Inflammatory macrophage treated with lipopolysaccharide for 1 hour (primary cell): ENCODE results near the gene C1QTNF12.

Source experiments
- DNase-seq, 2 donors: peaks; one replicate each; pipeline ENCODE4 v3.0.0-alpha.2; 2020 to 2022

C1QTNF12 gene

GRCh38 chr1:1210726-1211540, 35.6 kb downstream of the C1QTNF12 start:
- DNase-seq = no peak

- peak; percentile 36 to 42 for DNase-seq
Measured at GRCh38 chr1:1208713-1209433, 37.6 kb downstream of the C1QTNF12 start.

DNA sequence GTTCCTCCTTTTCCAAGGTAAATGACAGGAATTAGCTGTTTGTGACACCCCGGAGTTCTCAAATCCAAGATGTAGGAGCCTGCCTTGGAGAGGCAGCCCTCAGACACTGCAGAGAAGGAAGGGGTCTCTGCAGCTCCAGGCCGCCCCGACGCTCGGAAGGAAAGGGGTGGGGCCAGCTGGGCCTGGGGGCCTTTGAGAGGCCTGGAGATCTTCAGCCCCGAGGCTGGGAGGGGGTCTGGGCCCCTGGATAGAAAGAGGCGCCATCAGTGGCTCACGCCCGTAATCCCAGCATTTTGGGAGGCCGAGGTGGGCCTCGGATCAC, 39.0 kb downstream of the C1QTNF12 start:
- no peak for DNase-seq

- no peak for DNase-seq
Measured at GRCh38 chr1:1206966-1207531, 39.5 kb downstream of the C1QTNF12 start.

GRCh38 chr1:1206376-1206965, 40.1 kb downstream of the C1QTNF12 start, which contains the start of gene TNFRSF18:
Gene TNFRSF18, minus strand, starts transcription at chr1:1206592. Its CDS starts 21 bp downstream, at chr1:1206571.
- no peak for DNase-seq

DNA sequence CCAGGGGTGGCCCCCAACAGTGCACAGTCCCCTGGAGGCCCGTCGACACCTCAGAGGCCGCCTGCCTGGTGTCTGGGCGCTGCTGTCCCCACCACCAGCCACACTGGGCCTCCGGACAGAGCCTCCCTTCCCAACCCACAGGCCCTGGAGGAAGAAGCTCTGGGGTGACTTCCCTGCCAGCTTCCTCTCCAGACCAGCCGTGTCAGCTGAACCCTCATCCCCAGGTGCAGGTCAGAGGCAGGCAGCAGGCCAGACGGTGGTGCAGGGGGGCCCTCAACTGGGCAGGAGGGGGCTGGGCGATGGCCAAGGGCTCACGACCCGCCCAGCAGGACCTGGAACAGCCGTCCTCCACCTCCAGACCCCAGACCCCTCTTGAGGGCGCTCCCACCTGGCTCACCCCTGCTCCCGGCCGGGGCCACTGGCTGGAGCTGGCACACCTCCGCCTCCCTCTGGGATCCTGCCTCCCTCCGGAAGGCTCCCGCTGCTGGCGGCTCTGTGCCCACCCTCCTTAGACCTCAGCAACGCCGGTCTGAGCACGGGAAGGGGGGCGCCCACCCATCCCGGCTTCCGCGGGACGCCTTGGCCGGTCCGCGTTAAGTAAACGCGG, 40.6 kb downstream of the C1QTNF12 start:
- peak in 1 of 2 donors; percentile 34 for DNase-seq

GRCh38 chr1:1204998-1205768, 41.3 kb downstream of the C1QTNF12 start:
- no peak for DNase-seq

DNA sequence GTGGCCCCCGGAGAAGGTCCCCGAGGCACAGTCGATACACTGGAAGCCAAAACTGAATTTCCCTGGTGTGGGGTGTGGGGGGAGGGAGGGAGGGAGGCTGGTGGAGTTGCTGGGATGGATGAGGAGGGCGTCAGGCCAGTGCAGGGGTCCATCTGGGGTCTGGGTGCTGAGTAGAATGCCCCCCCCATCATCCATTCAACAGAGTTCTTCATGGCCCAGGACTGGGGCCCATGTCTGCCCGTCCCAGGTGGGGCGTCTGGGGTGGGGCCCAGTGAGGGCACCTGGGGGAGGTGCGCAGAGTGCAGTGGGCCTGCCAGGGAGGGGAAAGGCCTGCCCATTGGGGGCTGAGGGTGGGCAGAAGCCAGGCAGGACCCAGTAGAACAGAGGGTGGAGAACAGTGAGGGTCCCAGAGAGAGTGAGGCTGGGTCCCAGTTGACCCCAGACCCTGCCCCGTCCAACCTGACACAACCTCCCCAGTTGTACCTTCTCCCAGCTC, 42.0 kb downstream of the C1QTNF12 start:
- no peak for DNase-seq

DNA sequence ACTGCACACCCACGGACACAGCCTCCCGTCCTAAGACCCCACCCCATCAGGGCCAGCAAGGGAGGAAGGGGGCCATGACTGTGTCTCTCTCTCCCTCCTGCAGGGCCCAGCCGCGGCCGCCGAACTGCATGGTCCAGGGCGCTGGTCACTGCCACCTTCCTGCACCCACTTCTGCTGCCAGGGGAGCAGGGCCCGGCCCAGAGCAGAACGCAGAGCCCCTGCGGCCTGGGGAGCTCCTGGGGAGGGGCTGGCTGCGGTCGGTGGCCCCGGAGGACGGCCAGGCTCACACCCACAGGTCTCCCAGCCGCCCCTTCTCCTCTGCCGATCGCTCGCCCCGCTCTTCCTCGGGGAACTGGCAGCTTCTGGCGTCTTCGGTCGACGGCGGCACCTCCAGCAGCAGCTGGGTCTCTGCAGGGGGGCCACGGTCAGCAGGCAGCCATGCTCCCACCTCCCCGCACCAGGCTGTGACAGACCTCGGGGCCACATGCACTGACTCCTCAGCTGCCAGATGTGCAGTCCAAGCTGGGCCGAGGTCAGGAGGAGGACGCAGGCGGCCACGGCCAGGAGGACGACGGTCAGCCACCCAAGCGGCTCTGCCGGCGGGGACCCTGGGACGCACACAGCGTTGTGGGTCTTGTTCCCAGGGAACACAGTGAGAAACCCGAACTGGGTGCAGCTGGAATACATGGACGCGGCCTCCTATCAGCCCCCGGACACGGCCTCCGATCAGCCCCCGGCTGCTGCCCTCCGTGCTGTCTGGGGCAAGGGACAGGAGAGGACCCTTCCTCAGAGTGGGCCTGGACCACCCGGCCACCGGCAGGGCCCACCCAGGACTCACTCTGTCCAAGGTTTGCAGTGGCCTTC, 42.7 kb downstream of the C1QTNF12 start:
- DNase-seq = no peak

DNA sequence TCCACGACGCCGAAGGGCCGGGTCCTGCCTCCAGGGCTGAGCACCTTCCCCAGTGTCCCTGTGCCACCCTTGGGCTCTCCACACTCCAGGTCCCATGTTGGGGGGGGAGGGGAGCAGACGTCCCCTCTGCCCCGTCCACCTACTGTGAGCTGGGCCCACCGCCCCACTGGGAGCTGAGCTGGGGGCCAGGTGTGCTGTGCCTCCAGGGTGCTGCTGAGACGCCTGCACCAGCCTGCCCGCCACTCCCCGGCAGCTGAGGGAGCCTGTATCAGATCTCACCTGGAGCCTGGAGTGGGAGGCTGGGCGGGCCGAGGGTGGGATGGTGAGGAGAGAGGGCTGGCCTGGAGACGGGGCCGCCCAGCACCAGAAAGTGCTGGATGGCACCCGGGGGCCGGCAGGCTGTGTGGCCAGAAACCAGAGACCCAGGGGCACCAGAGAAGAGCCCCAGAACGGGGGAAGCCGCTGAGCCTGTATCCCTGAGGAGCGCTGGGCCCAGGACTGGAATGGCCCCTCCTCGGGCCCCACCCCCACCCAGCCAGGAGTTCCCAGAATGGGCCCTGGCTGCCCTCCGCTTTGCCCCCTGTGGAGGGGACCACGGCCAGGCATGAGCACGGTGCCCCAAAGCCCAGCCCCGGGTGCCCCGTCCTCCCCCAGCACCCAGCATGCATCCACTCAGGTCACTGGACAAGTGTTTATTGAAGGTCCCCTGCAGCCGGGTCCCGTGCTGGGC, 43.5 kb downstream of the C1QTNF12 start:
- no peak for DNase-seq

- DNase-seq = peak; percentile 89 to 95
Measured at GRCh38 chr1:1200876-1201810, 45.4 kb downstream of the C1QTNF12 start.

DNA sequence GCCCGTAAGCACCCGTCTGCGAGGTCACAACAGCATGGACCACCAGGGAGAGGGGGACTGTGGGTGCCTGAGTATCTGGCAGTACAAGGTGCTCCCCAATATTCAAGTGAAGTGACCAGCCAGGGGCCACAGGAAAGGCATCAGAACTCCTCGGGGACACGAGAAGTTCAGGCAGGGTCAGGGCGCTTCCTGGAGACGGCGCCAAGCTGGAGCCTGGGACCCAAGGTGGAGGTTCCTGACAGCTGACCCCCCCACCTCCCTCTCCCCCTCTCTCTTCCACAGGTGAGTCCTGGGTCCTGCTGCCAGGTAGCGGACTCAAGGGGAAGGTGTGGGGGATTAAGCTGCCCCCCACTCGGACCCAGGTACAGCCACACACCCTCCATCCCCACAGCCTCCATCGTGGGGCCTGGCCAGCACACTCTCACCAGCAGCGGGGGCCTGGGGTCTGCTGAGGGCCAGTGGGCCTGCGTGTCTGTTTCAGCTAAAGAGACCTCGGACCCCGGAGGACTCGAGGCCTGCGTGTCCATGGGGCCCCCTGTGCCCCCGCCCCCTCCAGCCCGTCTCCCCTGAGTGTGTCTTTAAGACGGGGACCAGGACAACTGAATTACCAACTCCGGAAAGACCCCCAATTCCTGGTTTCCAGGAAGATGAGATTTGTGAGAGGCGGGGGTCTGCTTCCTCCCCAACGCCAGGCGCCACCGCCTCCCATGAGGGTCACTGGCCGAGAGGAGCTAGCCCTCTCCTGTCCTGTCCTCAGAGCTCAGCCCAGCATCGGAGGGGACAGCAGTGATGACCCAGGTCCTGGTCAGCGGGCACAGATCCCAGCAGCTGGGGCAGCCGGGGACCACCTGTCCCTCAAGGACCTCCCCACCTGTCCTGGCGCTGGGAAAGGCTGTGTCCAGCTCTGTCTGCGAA, 46.3 kb downstream of the C1QTNF12 start:
- no peak for DNase-seq

DNA sequence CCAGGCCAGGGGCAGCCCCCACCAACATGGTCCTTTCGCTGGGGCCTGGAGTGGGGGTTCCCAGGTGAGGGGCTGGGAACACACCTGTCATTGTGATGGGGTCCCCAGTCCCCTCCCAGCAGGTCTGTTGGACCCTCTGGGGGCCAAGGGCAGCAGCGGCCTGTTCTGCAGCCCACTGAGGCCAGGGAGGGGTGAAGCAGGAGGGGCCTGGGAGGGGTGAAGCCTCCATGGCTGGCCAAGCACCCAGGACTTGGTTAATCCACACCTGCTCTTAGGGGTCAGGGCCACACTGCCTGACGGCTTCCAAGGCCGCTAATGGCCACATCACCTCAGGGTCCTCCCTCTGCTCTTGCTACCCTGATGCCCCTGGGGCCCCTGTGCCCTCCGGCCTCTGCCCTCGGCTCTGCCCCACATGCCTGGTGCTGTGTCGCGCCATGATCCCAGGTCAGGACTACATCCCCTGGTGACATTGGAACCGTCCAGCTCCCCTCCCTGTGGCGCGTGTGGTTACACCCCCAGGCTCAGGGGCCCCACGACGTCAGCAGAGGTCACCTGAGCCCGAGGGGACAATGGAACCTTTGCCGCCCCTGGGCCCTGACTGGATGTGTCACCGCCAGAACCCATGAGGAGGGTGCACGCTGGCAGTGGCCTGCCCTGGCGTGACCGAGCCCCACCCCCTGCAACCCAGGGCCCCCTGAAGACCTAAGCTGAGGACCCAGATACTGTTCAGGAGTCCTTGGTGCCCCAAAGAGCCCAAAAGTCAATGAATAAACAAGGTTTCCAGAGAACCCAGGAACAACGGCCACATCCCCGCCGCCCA, 47.2 kb downstream of the C1QTNF12 start:
- no peak for DNase-seq

- DNase-seq = no peak
Measured at GRCh38 chr1:1198423-1199140, 47.9 kb downstream of the C1QTNF12 start.

- DNase-seq = no peak
Measured at GRCh38 chr1:1197551-1198422, 48.7 kb downstream of the C1QTNF12 start.

DNA sequence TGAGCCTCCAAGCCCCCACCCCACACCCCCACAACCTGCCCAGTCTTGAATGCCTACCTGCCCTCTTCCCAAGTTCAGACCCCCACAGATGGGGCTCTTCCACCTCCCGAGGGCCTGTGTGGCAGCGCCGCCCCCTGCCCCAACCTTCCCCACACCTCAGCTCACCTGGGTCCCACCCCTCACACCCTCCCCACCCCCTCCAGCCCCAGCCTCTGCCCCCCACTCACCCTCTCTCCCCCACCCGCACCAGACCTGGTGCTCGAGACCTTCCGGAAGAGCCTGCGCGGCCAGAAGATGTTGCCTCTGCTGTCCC, 49.4 kb downstream of the C1QTNF12 start:
- DNase-seq = no peak
